DLD1 (cell line): ENCODE results near the gene ATP6V1G3.
"Not testable (repeated sequence)": the region's sequence is repeated elsewhere in the genome, so short reads cannot be mapped to it uniquely, and the experiment has no call there.

ENCODE experiments used
- in situ Hi-C: cut with HindIII; loops from 2 replicates; pipeline ENCODE4 v1.10.0; 2017; ENCODE audit warnings: low sequenced_read_pairs

The ATP6V1G3 gene

GRCh38 chr1:198498103-198498385 is 42.4 kb downstream of the ATP6V1G3 start:
- in situ Hi-C loops: no loop called here

DNA sequence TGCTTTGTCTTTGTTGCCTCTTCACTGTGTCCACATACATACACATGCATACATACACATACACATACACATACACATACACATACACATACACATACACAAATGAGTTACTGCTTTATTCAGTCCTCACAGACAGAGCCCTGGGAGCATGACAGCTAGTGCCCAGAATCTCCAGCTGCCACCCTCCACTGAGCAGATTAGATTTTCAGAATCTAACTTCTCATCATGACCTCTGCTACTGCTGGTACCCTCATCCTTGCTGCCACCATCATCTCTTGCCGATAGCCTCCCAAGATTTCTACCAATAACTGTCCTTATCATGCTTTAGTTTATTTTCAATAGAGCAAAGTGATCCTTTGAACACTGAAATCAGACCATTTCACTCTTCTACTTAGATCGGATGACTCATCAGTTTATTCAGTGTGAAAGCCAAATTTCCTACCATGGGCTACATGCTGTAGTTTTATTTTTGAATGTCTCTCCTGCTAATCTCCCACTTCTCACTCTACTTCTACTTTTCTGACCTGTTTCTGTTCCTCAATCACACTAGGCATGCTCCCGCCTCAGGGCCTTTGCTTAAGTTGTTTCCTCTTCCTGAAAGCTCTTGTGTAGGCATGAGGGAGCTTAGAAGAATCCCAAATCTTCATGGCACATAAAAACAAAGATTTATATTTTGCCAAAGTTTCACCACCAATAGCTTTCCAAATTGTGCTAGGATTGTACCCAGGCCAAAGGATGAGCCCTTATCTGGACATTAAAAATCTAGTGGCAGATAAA is 43.0 kb downstream of the ATP6V1G3 start:
- in situ Hi-C loops: no loop called here

DNA sequence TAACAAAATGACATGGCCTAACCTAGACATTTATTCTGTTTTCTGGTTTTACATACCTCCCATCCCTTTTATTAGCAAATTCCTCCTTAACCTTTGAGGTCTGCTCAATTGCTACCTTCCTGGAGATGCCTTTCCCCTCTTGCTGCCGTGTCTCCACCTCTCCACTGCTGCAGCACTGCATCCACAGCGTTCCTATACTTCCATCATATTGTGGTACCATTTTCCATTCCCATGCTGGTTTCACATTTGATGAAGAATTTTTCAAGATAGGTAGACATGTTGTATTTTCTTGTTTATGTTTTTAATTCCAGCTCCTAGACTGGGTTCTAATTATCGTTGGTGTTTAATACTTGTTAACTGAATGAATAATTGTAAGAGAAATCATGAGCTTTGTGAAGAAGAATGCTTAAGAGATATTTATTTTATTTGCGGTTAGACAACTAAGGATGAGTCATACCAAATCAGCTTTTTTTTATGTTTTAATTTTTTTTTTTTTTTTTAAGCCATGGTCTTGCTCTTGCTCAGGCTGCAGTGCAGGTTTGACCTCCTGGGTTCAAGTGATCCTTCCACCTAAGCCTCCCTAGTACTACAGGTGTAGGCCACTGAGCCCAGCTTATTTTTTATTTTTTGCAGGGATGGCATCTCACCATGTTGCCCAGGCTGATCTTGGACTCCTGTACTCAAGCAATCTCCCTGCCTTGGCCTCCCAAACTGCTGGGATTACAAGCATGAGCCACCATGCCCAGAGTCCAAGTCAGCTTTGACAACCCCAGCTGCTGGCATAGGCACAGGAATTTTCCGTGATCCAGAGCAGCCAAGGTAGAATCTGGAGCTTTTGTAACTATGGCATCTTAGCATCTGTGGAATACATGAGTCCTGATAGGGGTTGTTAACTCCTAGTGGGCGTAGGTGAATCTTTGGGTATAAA is 44.0 kb downstream of the ATP6V1G3 start:
- in situ Hi-C loops: no loop called here

DNA sequence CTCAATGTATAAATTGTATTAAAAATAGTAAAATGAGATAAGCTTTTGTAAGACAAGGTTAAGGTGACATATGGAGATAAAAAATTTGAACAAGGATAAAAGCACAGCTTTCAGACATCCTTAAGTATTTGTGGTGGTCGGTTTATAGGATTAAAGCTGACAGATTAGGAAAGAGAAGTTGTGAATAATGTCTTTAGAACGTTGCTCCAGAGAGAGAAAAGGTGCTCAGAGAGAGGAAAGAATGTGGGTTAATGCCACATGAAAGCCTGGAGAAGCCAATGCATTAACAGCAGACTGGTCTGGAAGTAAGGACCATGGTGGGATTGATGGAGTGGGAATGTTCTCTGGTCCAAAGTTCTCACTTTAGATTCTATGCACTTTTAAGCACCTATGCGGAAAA is 44.8 kb downstream of the ATP6V1G3 start:
- in situ Hi-C loops: no loop called here

DNA sequence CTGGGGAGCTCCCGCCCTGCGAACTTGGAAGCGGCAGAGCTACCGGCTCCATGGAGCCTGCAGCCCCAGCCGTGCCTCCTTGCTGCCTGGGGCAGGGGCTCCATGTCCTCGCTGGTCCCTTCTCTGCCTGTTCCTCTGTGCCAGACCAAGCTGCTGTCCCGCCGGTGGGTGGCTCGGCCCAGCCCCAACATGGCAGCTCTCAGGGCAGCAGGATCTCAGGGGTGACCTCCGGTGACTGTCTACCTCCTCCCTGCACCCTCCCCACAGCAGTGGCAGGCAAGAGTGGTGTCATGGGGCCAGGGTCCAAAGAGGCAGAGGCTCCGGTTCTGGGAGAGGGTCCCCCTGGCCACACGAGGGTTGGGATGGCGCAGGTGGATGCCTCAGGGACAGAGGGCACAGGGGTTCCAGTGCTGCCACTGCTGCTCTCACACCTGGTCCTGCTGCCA is 45.8 kb downstream of the ATP6V1G3 start:
- in situ Hi-C loops: no loop called here

DNA sequence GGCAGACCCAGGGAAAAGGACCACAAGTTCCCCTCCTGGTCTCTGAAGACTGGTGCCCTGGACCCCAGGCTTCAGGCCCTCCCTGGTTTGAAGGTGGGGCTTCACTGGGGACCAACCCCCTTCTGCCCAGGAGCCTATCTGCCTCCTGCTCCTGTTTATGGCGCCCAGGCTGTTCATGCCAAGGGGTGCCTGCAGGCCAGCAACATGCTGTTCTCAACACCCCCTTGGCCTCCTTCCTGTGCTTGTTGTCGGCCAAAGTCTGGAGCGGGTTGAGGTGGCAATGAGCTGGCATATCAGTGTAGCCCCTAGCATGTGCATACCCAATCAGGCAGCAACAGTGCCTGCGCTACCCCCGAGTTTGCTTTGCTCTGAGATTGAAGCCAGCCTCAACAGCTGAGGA is 46.3 kb downstream of the ATP6V1G3 start:
- in situ Hi-C loops: no loop called here

DNA sequence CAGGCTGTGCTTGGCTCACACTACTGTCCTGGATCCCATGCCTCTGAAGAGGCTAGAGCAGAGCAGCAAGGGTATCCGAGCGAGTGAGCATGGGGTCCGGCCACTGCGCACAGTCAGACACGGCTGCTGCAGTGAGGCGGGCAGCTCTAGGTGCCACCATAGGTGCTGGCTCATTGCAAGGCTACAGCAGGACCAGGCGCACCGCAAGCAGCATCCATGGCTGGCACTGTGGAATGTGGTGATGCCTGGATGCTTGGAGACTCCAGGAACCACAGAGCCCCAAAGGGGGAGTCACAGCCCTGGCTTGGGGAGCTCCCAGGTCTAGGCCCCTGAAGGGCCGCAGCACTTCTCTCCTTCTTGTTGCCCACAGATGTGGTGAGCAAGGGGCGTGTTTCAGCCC is 47.2 kb downstream of the ATP6V1G3 start:
- in situ Hi-C loops: no loop called here

DNA sequence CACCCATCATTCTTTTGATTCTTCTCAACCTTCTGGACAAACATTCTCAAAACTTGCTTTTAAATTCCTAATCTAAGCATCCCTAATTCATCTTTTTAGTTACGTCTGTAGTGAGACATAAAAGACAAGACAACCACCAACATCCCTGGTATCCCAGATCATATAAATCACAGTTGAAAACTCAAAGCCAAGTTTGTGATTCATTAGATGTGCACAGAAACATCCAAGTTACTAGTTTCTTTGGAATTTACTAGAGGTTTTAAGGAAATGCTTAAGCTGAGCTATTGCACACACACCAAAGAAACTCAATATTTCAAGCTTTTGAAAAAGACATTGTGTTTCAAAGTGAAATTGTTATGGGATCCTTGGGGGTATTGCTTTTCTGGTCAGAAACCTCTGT is 47.6 kb downstream of the ATP6V1G3 start:
- in situ Hi-C loops: no loop called here

GRCh38 chr1:198491596-198491995 is 48.9 kb downstream of the ATP6V1G3 start:
- in situ Hi-C loops: no loop called here

DNA sequence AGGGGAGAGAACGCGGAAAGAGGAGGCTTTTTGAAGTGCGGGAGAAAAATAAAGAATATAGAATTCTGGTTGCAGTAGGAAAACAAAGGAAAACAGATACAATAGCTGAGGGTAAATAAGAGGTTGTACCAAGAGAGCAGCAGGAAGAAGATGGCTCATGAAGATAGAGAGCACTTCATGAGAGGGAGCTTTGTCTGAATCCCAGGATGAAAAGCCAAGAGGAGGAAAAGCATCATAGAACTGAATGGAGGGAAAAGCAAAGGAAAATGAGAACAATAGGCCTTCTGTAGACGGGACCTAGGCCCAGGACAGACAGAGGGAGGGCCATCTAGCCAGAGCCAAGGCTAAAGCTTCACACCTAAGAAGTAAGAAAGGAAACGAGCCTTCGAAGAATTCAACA is 49.5 kb downstream of the ATP6V1G3 start:
- in situ Hi-C loops: no loop called here

DNA sequence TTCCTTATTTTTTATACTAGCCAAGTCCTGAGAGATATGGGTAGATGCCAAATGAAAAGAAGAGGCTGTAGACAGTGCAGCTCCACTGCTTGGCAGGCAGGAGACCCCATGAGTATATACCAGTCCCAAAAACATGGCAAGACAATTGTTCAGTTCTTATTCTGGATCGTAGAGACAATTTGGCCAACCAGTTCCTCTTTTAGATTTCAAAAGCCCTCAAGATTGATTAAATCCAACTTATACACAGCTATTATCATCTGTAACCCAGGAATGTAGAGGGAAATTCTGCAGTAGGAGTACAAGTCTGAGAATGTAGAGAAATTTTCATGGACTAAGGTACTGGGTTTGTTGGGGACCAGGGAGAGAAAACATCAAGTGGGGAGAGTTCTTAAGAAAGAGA is 50.3 kb downstream of the ATP6V1G3 start:
- in situ Hi-C loops: no loop called here

DNA sequence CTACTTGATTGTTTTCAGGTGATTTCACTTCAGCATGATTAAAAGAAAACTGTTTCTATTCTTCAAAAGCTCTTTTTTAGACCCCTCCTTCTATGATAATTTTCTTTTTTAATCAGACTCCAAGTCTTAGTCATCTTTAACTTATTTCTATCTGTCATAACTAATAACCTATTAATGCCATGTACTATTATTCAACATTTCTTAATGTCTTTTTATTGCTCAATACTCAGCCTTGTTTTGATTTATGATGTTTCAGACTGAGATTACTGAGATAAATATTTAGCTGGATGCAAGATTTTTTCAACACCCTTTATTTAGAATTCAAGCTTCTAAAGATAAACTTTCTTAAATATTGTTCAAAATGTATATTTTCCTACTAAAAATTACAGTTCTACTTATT is 53.6 kb downstream of the ATP6V1G3 start:
- in situ Hi-C loops: no loop called here

DNA sequence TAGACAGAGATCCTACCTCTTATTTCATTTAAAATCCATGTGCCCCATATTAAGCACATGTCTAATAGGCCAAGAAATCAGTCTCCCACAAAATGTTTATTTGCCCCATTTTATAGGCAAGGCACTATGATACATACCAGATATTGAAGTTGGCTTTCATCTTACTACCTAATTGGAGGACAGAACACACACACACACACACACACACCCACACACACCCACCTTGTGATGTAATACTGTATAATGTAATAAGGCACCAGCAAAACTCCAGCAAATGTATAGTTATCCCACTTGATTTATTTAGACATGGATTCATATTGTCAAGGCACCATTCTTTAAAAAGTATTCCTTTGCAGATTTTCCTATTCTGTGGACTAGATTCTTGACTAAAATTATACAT is 56.8 kb downstream of the ATP6V1G3 start:
- in situ Hi-C loops: no loop called here

DNA sequence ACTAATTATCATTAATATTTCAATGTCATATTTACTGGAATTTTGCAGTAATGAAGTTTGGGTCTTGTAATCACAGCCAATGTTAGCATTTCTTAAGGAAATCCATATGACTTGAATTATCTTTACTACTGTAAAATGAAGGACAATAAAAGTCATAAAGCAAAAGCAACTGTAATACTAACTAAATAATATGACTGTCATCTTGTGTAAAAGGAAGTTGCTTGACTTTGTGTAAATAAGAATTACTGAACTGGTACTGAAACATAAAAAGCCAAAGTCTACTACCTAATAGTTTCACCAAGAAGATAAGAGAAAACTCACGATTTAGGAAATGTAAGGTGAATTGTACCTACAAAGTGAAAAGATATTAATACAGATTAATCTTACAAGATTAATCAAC is 57.5 kb downstream of the ATP6V1G3 start:
- in situ Hi-C loops: no loop called here

GRCh38 chr1:198481661-198482060 is 58.8 kb downstream of the ATP6V1G3 start:
- in situ Hi-C loops: no loop called here

- in situ Hi-C loops: no loop called here
Observed at GRCh38 chr1:198480876-198481275, 59.6 kb downstream of the ATP6V1G3 start.

DNA sequence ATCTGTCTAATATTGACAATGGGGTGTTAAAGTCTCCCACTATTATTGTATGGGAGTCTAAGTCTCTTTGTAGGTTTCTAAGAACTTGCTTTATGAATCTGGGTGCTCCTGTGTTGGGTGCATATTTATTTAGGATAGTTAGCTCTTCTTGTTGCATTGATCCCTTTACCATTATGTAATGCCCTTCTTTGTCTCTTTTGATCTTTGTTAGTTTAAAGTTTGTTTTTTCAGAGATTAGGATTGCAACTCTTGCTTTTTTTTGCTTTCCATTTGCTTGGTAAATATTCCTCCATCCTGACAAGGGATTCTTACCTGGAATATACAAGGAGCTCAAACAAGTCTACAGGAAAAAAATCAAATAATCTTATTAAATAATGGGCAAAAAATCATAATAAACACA is 63.1 kb downstream of the ATP6V1G3 start:
- in situ Hi-C loops: not testable (repeated sequence)
